H9 (cell line): Measurements from ENCODE around the gene TMEM116. TPM values are rescaled to one million over a fixed set of nuclear protein-coding genes. Genes with fewer than 3 reads are reported as not detected.

Experiments used
- DNase-seq: peaks from one replicate; pipeline ENCODE4 v3.0.0-alpha.2; 2017
- H2AFZ ChIP-seq: one replicate; pipeline ENCODE4 v1.6.1; 2013; ENCODE audit warnings: mild to moderate bottlenecking, low read length, control low read depth, moderate library complexity
- H2AK5ac ChIP-seq: 2 replicates; pipeline ENCODE4 v1.6.1; 2013; ENCODE audit warnings: low read length, control low read depth, mixed read lengths; ENCODE audit not compliant: insufficient read length
- H2BK120ac ChIP-seq: one replicate; pipeline ENCODE4 v1.6.1; 2013; ENCODE audit warnings: low read depth, mild to moderate bottlenecking, low read length, control low read depth, inconsistent platforms; ENCODE audit not compliant: poor library complexity, severe bottlenecking
- H2BK12ac ChIP-seq: 2 replicates; pipeline ENCODE4 v1.6.1; 2013; ENCODE audit warnings: low read length, control low read depth, mixed read lengths, low read depth; ENCODE audit not compliant: insufficient read length
- H2BK15ac ChIP-seq: 2 replicates; pipeline ENCODE4 v1.6.1; 2013; ENCODE audit warnings: low read depth, low read length, control low read depth
- H2BK20ac ChIP-seq: one replicate; pipeline ENCODE4 v1.6.1; 2013; ENCODE audit warnings: low read depth, mild to moderate bottlenecking, low read length, control low read depth, inconsistent platforms; ENCODE audit not compliant: poor library complexity, severe bottlenecking
- H2BK5ac ChIP-seq: 2 replicates; pipeline ENCODE4 v1.6.1; 2013; ENCODE audit warnings: low read length, control low read depth, mixed read lengths; ENCODE audit not compliant: insufficient read length
- H3K14ac ChIP-seq: 2 replicates; pipeline ENCODE4 v1.6.1; 2013; ENCODE audit warnings: low read length, control low read depth; ENCODE audit not compliant: insufficient read depth
- H3K18ac ChIP-seq: 2 replicates; pipeline ENCODE4 v1.6.1; 2013; ENCODE audit warnings: low read depth, mild to moderate bottlenecking, mixed read lengths, low read length, control low read depth; ENCODE audit not compliant: insufficient read length
- H3K23ac ChIP-seq: 2 replicates; pipeline ENCODE4 v1.6.1; 2013; ENCODE audit warnings: low read length, control low read depth, mixed read lengths, low read depth; ENCODE audit not compliant: insufficient read length
- H3K23me2 ChIP-seq: 2 replicates; pipeline ENCODE4 v1.6.1; 2013; ENCODE audit warnings: low read depth, mild to moderate bottlenecking, mixed read lengths, low read length, control low read depth; ENCODE audit not compliant: insufficient read length, poor library complexity, severe bottlenecking
- H3K27ac ChIP-seq: 2 replicates; pipeline ENCODE4 v1.5.1; 2013; ENCODE audit warnings: low read length, control low read depth, mixed read lengths, low read depth; ENCODE audit not compliant: insufficient read length
- H3K27me3 ChIP-seq: 2 replicates; pipeline ENCODE4 v1.6.1; 2013; ENCODE audit warnings: low read length, control low read depth, inconsistent platforms; ENCODE audit not compliant: insufficient read depth
- H3K4ac ChIP-seq: 2 replicates; pipeline ENCODE4 v1.6.1; 2013; ENCODE audit warnings: low read depth, mild to moderate bottlenecking, control low read depth, inconsistent platforms, low read length, moderate library complexity
- H3K4me1 ChIP-seq: 2 replicates; pipeline ENCODE4 v1.6.1; 2013; ENCODE audit warnings: low read length, control low read depth, inconsistent platforms; ENCODE audit not compliant: insufficient read depth
- H3K4me2 ChIP-seq: 2 replicates; pipeline ENCODE4 v1.6.1; 2013; ENCODE audit warnings: low read length, control low read depth, mixed read lengths; ENCODE audit not compliant: insufficient read length, insufficient read depth
- H3K56ac ChIP-seq: 2 replicates; pipeline ENCODE4 v1.6.1; 2013; ENCODE audit warnings: low read depth, mild to moderate bottlenecking, mixed read lengths, low read length, control low read depth; ENCODE audit not compliant: insufficient read length
- H3K79me1 ChIP-seq: 2 replicates; pipeline ENCODE4 v1.6.1; 2013; ENCODE audit warnings: low read depth, mild to moderate bottlenecking, moderate library complexity, low read length, control low read depth, inconsistent platforms; ENCODE audit not compliant: insufficient read depth, poor library complexity, severe bottlenecking
- H3K79me2 ChIP-seq: 2 replicates; pipeline ENCODE4 v1.6.1; 2013; ENCODE audit warnings: low read length, control low read depth, inconsistent platforms; ENCODE audit not compliant: insufficient read depth
- H3K9ac ChIP-seq: 2 replicates; pipeline ENCODE4 v1.6.1; 2013; ENCODE audit warnings: low read length, control low read depth, mixed read lengths; ENCODE audit not compliant: insufficient read length; ENCODE audit errors: extremely low read depth
- H3K9me3 ChIP-seq: one replicate; pipeline ENCODE4 v1.6.1; 2013; ENCODE audit warnings: low read depth, low read length, inconsistent platforms; ENCODE audit not compliant: control insufficient read depth
- H3T11ph ChIP-seq: one replicate; pipeline ENCODE4 v1.6.1; 2013; ENCODE audit warnings: mild to moderate bottlenecking, low read length, control low read depth, inconsistent platforms
- H4K20me1 ChIP-seq: one replicate; pipeline ENCODE4 v1.6.1; 2013; ENCODE audit not compliant: control insufficient read depth, insufficient read length, insufficient read depth
- H4K5ac ChIP-seq: 2 replicates; pipeline ENCODE4 v1.6.1; 2013; ENCODE audit warnings: low read depth, mild to moderate bottlenecking, mixed read lengths, low read length, control low read depth; ENCODE audit not compliant: insufficient read length
- H4K8ac ChIP-seq: replicated peaks from 2 replicates; pipeline ENCODE4 v1.6.1; 2013; ENCODE audit warnings: low read length, control low read depth, mixed read lengths, low read depth; ENCODE audit not compliant: insufficient read length
- H4K91ac ChIP-seq: 2 replicates; pipeline ENCODE4 v1.6.1; 2013; ENCODE audit warnings: low read depth, mild to moderate bottlenecking, moderate library complexity, mixed read lengths, low read length, control low read depth; ENCODE audit not compliant: insufficient read length
- H3K27ac Mint-ChIP-seq, 3 experiments: 2 replicates in 2 of 3; 3 replicates in 1 of 3; pipeline ENCODE4 v1.8.0; 2020 to 2021; ENCODE audit warnings: mixed read lengths in 3 of 3, mild to moderate bottlenecking in 1 of 3, moderate library complexity in 1 of 3
- H3K27me3 Mint-ChIP-seq: 2 replicates; pipeline ENCODE4 v1.8.0; 2021; ENCODE audit warnings: low read depth, mild to moderate bottlenecking, moderate library complexity, mixed read lengths
- H3K36me3 Mint-ChIP-seq, 3 experiments: 2 replicates in 2 of 3; 3 replicates in 1 of 3; pipeline ENCODE4 v1.8.0; 2020 to 2021; ENCODE audit warnings: low read depth in 3 of 3, mixed read lengths in 3 of 3; ENCODE audit not compliant: insufficient read depth in 1 of 3
- H3K4me1 Mint-ChIP-seq, 2 experiments: 2 replicates each; pipeline ENCODE4 v1.8.0; 2020; ENCODE audit warnings: mixed read lengths in 2 of 2
- H3K4me3 Mint-ChIP-seq, 2 experiments: 2 replicates in 1 of 2; 3 replicates in 1 of 2; pipeline ENCODE4 v1.8.0; 2020 to 2021; ENCODE audit warnings: mild to moderate bottlenecking in 2 of 2, mixed read lengths in 2 of 2, moderate library complexity in 1 of 2
- H3K9me3 Mint-ChIP-seq, 2 experiments: 2 replicates in 1 of 2; 3 replicates in 1 of 2; pipeline ENCODE4 v1.8.0; 2020; ENCODE audit warnings: mild to moderate bottlenecking in 2 of 2, mixed read lengths in 2 of 2, moderate library complexity in 1 of 2
- CTCF ChIP-seq: fragments of 200-600 bp; sonication (generic); conservative IDR thresholded peaks from 3 replicates; pipeline ENCODE4 v1.8.0; 2021; ENCODE audit warnings: antibody characterized with exemption, mild to moderate bottlenecking
- WGBS: extraction: QIAGEN DNeasy Blood & Tissue Kit; methylation state at CpG from one replicate; pipeline ENCODE4 v1.1.7; 2013; ENCODE audit warnings: missing lambda C conversion rate, low lambda C conversion rate, mixed read lengths; ENCODE audit not compliant: insufficient read length; ENCODE audit errors: extremely low coverage; 5-methylcytosine and 5-hydroxymethylcytosine counted together
- total RNA-seq: library from RNA; stranded (reverse); gene quantifications from 2 replicates; pipeline ENCODE4 v1.2.1, GENCODE V29; 2021

The TMEM116 gene
- total RNA-seq, 1 experiment from 2014 or later: 10.8 TPM

DNA sequence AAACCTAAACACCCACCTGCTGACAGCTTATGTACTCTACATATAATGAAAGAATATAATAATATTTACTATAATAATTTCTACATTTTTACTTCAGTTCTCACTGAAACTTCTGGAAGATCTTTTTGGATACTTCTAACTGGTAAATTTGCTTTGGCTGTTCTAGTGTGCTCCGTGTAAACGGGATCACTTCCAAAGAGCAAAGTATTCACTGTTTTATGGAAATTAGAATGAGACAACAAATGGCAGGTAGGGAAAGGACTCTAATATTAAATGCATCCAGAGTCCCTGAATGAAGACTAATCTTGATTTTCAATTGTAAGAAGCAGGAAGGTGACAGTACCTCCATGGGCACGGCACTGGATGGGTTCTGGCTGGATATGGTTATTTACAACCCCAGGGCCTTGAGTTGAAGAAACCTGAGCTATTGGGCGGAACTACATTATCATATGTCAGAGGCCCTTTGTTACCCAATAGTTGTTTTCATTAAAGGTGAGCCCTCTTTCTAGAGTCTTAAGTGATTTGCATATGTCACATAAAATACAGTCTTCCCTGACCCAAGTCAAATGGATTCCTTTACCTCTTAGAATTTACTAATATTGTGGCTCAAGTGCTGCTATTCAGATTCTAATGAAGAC, 10.9 kb upstream of the TMEM116 start:
- Histone ChIP-seq H3K4ac (no peak overlapping the region), H3K9ac (no peak overlapping the region), H3K27me3 (no peaks in the 10 kb centered on the region), H4K91ac (no peak overlapping the region), H2AFZ (no peak overlapping the region), H2BK15ac (no peak overlapping the region), H4K20me1 (no peaks in the 10 kb centered on the region), H3K79me2 (no peaks in the 10 kb centered on the region; the same call in 1 of the 2 replicates), H2BK12ac (no peak overlapping the region), H2BK120ac (no peak overlapping the region), H3K27ac (no peak overlapping the region), H2BK20ac (no peak overlapping the region), H3K4me1 (no peaks in the 10 kb centered on the region), H3K4me2 (no peak overlapping the region), H2AK5ac (no peak overlapping the region), H3K56ac (no peak overlapping the region), H4K8ac (no peak overlapping the region), H2BK5ac (no peak overlapping the region), H3K18ac (no peak overlapping the region), H3K9me3 (no peaks in the 10 kb centered on the region), H3T11ph (no peak overlapping the region), H3K23me2 (no peaks in the 10 kb centered on the region), H3K79me1 (no peaks in the 10 kb centered on the region), H3K14ac (no peak overlapping the region), H3K23ac (no peak overlapping the region), H4K5ac (no peak overlapping the region)
- Mint-ChIP-seq H3K9me3 (no peaks in the 10 kb centered on the region), H3K4me3 (no peak overlapping the region), H3K4me1 (peaks cover 9 to 11% of the 10 kb centered on the region in 2 experiments), H3K36me3 (peaks cover 13 to 53% (median 36%) of the 10 kb centered on the region in 3 experiments; a peak in 6 of 7 replicates), H3K27ac (peak overlapping the region in 1 of 3 experiments; percentile 33; a peak in 1 of 7 replicates), H3K27me3 (no peaks in the 10 kb centered on the region; the same call in 1 of the 2 replicates)
- WGBS: no CpG with 5 or more reads among the region's 4 CpGs
- no peak for TF ChIP-seq CTCF
- DNase-seq: no peak
